HepG2 (cell line): ENCODE data around the gene SULT1B1. TPM values are rescaled to one million over a fixed set of nuclear protein-coding genes. Genes with fewer than 3 reads are reported as not detected.

Experiments
- HNRNPLL ChIP-seq: fragments of 200-400 bp; formaldehyde crosslinking; IDR thresholded peaks from 2 replicates; pipeline ENCODE4 v1.6.1; 2017; ENCODE audit warnings: mild to moderate bottlenecking, low read depth, low read length; ENCODE audit not compliant: poor library complexity, severe bottlenecking
- IKZF1 ChIP-seq: fragments of 450-650 bp; IDR thresholded peaks from 2 replicates; pipeline ENCODE4 v1.7.1; 2016
- KDM5A ChIP-seq: fragments of 200-600 bp; sonication (generic); IDR thresholded peaks from 2 replicates; pipeline ENCODE4 v1.7.0; 2018; ENCODE audit warnings: antibody characterized with exemption, mild to moderate bottlenecking, low read length, borderline replicate concordance
- MIXL1 ChIP-seq: IDR thresholded peaks from 2 replicates; pipeline ENCODE4 v1.6.1; 2016
- PHF20 ChIP-seq: sonication (generic); formaldehyde crosslinking; IDR thresholded peaks from 2 replicates; pipeline ENCODE4 v1.5.0; 2020; ENCODE audit warnings: mild to moderate bottlenecking, missing genetic modification reagents
- ZNF383 ChIP-seq: sonication (generic); formaldehyde crosslinking; IDR thresholded peaks from 2 replicates; pipeline ENCODE4 v1.4.0; 2020; ENCODE audit warnings: missing genetic modification reagents, mild to moderate bottlenecking, borderline replicate concordance
- ZSCAN30 ChIP-seq: sonication (generic); formaldehyde crosslinking; IDR thresholded peaks from 2 replicates; pipeline ENCODE4 v1.5.0; 2020; ENCODE audit warnings: mild to moderate bottlenecking, missing genetic modification reagents
- polyA plus RNA-seq, 8 experiments: library from polyadenylated mRNA; depleted of rRNA in 3 of 8; stranded (reverse) in 7 of 8; unstranded in 1 of 8; fragments of >200 nt; fragmentation: Illumina TruSeq in 4 of 8; extraction: Trizol in 4 of 8; gene quantifications; 2 replicates each; pipeline versions ENCODE4 v1.2.1 to v1.2.3, GENCODE V29; 2011 to 2016; ENCODE audit warnings: low read depth in 4 of 8, missing spikeins in 1 of 8, mixed read lengths in 1 of 8; ENCODE audit not compliant: insufficient read depth in 1 of 8
- total RNA-seq, 5 experiments: library from RNA; depleted of rRNA; stranded (reverse); fragments of >200 nt; fragmentation: Illumina TruSeq; extraction: Trizol; gene quantifications; 2 replicates each; pipeline ENCODE4 v1.2.3, GENCODE V29; 2016; ENCODE audit warnings: low read depth in 1 of 5
- TF ChIP-seq, protein P1 (sequence below): sonication (generic); formaldehyde crosslinking; IDR thresholded peaks from 2 replicates; pipeline ENCODE4 v1.8.0; 2022; ENCODE audit warnings: missing genetic modification reagents, mild to moderate bottlenecking, borderline replicate concordance
- TF ChIP-seq, protein P2 (sequence below): sonication (generic); formaldehyde crosslinking; conservative IDR thresholded peaks from 2 replicates; pipeline ENCODE4 v1.8.1; 2023; ENCODE audit warnings: missing genetic modification reagents
- TF ChIP-seq, protein P3 (sequence below): IDR thresholded peaks from 2 replicates; pipeline ENCODE4 v1.6.1; 2016; ENCODE audit warnings: low read depth, missing genetic modification reagents, missing compliant biosample characterization
- TF ChIP-seq, protein P4 (sequence below): sonication (generic); formaldehyde crosslinking; IDR thresholded peaks from 2 replicates; pipeline ENCODE4 v1.4.0; 2020; ENCODE audit warnings: missing genetic modification reagents
- TF ChIP-seq, protein P5 (sequence below): sonication (generic); formaldehyde crosslinking; IDR thresholded peaks from 2 replicates; pipeline ENCODE4 v1.5.1; 2020; ENCODE audit warnings: mild to moderate bottlenecking, missing genetic modification reagents
- TF ChIP-seq, protein P6 (sequence below): sonication (generic); formaldehyde crosslinking; IDR thresholded peaks from 2 replicates; pipeline ENCODE4 v1.4.0; 2020; ENCODE audit warnings: missing genetic modification reagents, borderline replicate concordance

Gene SULT1B1
- total and polyA plus RNA-seq, 2 of the 13 experiments (the other 11 are each of a cell fraction or from before 2014, with no cell fraction given) = 0.20 to 0.25 TPM

DNA sequence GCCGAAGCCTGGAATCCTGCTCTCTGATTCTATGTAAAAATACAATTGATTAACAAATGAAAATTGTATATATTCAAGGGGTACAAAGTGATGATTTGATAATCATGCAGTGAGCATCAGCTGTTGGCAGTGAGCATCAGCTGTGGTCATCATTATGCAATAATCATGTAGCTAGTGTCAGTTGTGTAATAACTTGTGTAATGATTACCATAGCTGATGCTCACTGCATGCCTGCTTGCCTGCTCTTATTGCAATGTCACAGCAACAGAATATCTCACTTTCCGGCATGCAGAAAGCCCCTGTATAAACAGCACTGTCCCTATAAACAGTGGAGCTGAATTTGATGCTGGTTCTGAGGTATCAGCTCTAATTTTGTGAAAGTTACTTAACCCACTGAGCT is 46.8 kb downstream of the SULT1B1 start (continued):
- TF ChIP-seq ZSCAN30 (CRISPR knock-in tag) = no peak
- no peak for TF ChIP-seq HNRNPLL
- TF ChIP-seq, protein P1, sequence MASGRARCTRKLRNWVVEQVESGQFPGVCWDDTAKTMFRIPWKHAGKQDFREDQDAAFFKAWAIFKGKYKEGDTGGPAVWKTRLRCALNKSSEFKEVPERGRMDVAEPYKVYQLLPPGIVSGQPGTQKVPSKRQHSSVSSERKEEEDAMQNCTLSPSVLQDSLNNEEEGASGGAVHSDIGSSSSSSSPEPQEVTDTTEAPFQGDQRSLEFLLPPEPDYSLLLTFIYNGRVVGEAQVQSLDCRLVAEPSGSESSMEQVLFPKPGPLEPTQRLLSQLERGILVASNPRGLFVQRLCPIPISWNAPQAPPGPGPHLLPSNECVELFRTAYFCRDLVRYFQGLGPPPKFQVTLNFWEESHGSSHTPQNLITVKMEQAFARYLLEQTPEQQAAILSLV (CRISPR knock-in tag) = no peak
- TF ChIP-seq, protein P2, sequence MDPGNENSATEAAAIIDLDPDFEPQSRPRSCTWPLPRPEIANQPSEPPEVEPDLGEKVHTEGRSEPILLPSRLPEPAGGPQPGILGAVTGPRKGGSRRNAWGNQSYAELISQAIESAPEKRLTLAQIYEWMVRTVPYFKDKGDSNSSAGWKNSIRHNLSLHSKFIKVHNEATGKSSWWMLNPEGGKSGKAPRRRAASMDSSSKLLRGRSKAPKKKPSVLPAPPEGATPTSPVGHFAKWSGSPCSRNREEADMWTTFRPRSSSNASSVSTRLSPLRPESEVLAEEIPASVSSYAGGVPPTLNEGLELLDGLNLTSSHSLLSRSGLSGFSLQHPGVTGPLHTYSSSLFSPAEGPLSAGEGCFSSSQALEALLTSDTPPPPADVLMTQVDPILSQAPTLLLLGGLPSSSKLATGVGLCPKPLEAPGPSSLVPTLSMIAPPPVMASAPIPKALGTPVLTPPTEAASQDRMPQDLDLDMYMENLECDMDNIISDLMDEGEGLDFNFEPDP (CRISPR knock-in tag) = no peak
- TF ChIP-seq, protein P3, sequence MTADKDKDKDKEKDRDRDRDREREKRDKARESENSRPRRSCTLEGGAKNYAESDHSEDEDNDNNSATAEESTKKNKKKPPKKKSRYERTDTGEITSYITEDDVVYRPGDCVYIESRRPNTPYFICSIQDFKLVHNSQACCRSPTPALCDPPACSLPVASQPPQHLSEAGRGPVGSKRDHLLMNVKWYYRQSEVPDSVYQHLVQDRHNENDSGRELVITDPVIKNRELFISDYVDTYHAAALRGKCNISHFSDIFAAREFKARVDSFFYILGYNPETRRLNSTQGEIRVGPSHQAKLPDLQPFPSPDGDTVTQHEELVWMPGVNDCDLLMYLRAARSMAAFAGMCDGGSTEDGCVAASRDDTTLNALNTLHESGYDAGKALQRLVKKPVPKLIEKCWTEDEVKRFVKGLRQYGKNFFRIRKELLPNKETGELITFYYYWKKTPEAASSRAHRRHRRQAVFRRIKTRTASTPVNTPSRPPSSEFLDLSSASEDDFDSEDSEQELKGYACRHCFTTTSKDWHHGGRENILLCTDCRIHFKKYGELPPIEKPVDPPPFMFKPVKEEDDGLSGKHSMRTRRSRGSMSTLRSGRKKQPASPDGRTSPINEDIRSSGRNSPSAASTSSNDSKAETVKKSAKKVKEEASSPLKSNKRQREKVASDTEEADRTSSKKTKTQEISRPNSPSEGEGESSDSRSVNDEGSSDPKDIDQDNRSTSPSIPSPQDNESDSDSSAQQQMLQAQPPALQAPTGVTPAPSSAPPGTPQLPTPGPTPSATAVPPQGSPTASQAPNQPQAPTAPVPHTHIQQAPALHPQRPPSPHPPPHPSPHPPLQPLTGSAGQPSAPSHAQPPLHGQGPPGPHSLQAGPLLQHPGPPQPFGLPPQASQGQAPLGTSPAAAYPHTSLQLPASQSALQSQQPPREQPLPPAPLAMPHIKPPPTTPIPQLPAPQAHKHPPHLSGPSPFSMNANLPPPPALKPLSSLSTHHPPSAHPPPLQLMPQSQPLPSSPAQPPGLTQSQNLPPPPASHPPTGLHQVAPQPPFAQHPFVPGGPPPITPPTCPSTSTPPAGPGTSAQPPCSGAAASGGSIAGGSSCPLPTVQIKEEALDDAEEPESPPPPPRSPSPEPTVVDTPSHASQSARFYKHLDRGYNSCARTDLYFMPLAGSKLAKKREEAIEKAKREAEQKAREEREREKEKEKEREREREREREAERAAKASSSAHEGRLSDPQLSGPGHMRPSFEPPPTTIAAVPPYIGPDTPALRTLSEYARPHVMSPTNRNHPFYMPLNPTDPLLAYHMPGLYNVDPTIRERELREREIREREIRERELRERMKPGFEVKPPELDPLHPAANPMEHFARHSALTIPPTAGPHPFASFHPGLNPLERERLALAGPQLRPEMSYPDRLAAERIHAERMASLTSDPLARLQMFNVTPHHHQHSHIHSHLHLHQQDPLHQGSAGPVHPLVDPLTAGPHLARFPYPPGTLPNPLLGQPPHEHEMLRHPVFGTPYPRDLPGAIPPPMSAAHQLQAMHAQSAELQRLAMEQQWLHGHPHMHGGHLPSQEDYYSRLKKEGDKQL (CRISPR knock-in tag) = no peak
- TF ChIP-seq IKZF1 = no peak
- no peak for TF ChIP-seq ZNF383 (CRISPR knock-in tag)
- TF ChIP-seq, protein P4, sequence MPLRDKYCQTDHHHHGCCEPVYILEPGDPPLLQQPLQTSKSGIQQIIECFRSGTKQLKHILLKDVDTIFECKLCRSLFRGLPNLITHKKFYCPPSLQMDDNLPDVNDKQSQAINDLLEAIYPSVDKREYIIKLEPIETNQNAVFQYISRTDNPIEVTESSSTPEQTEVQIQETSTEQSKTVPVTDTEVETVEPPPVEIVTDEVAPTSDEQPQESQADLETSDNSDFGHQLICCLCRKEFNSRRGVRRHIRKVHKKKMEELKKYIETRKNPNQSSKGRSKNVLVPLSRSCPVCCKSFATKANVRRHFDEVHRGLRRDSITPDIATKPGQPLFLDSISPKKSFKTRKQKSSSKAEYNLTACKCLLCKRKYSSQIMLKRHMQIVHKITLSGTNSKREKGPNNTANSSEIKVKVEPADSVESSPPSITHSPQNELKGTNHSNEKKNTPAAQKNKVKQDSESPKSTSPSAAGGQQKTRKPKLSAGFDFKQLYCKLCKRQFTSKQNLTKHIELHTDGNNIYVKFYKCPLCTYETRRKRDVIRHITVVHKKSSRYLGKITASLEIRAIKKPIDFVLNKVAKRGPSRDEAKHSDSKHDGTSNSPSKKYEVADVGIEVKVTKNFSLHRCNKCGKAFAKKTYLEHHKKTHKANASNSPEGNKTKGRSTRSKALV (CRISPR knock-in tag) = no peak
- no peak for TF ChIP-seq KDM5A
- no peak for TF ChIP-seq PHF20
- peak; percentile 78; the same call in 1 of the 2 replicates for TF ChIP-seq MIXL1
- TF ChIP-seq, protein P5, sequence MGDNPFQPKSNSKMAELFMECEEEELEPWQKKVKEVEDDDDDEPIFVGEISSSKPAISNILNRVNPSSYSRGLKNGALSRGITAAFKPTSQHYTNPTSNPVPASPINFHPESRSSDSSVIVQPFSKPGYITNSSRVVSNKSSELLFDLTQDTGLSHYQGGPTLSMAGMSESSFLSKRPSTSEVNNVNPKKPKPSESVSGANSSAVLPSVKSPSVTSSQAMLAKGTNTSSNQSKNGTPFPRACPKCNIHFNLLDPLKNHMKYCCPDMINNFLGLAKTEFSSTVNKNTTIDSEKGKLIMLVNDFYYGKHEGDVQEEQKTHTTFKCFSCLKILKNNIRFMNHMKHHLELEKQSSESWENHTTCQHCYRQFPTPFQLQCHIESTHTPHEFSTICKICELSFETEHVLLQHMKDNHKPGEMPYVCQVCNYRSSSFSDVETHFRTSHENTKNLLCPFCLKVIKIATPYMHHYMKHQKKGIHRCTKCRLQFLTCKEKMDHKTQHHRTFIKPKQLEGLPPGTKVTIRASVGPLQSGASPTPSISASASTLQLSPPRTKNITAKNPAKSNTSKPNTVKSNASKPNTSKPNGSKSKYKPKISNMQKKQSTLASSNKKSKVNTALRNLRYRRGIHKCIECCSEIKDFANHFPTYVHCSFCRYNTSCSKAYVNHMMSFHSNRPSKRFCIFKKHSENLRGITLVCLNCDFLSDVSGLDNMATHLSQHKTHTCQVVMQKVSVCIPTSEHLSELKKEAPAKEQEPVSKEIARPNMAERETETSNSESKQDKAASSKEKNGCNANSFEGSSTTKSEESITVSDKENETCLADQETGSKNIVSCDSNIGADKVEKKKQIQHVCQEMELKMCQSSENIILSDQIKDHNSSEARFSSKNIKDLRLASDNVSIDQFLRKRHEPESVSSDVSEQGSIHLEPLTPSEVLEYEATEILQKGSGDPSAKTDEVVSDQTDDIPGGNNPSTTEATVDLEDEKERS (CRISPR knock-in tag) = no peak
- TF ChIP-seq, protein P6, sequence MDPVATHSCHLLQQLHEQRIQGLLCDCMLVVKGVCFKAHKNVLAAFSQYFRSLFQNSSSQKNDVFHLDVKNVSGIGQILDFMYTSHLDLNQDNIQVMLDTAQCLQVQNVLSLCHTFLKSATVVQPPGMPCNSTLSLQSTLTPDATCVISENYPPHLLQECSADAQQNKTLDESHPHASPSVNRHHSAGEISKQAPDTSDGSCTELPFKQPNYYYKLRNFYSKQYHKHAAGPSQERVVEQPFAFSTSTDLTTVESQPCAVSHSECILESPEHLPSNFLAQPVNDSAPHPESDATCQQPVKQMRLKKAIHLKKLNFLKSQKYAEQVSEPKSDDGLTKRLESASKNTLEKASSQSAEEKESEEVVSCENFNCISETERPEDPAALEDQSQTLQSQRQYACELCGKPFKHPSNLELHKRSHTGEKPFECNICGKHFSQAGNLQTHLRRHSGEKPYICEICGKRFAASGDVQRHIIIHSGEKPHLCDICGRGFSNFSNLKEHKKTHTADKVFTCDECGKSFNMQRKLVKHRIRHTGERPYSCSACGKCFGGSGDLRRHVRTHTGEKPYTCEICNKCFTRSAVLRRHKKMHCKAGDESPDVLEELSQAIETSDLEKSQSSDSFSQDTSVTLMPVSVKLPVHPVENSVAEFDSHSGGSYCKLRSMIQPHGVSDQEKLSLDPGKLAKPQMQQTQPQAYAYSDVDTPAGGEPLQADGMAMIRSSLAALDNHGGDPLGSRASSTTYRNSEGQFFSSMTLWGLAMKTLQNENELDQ = no peak
